ENCODE results near the gene FGF23.

Gene FGF23

GRCh38 chr12:4327293-4327692, 52.2 kb downstream of the FGF23 start:
- H3K36me3 ChIP-seq (replicated peaks; ENCODE audit: low read depth, low read length), result peaks cover 12% of the 10 kb centered on the region
- H3K4me2 ChIP-seq (ENCODE audit: low read length), result no peak overlapping the region

GRCh38 chr12:4325966-4326365, 53.5 kb downstream of the FGF23 start:
- Histone ChIP-seq H3K27ac (ENCODE audit: low read length) (no peak overlapping the region), H3K9me3 (ENCODE audit: insufficient read depth, low read length) (no peaks in the 10 kb centered on the region), H3K4me3 (ENCODE audit: low read length) (no peak overlapping the region), H2AFZ (ENCODE audit: low read depth, low read length) (no peak overlapping the region), H3K9ac (ENCODE audit: low read length) (no peak overlapping the region), H4K20me1 (ENCODE audit: insufficient read depth, low read length) (0 out of 2 replicates have a peak, but pooled peaks cover 2% of the 10 kb centered on the region), H3K4me1 (ENCODE audit: low read length) (peaks cover 21% of the 10 kb centered on the region), H3K27me3 (ENCODE audit: low read depth, low read length) (no peaks in the 10 kb centered on the region), H3K79me2 (ENCODE audit: low read length) (peaks cover 67% of the 10 kb centered on the region), H3K36me3 (replicated peaks; ENCODE audit: low read depth, low read length) (peaks cover 9% of the 10 kb centered on the region), H3K4me2 (ENCODE audit: low read length) (no peak overlapping the region)
- TF ChIP-seq CTCF (IDR thresholded peaks at IDR 0.05; ENCODE audit: low read depth, low read length) (no peak), EZH2phosphoT487 (IDR thresholded peaks at IDR 0.05; ENCODE audit: low read depth) (no peak)

More at GRCh38 chr12:4327293-4327692, 52.2 kb downstream of the FGF23 start:
- Histone ChIP-seq H3K9ac (ENCODE audit: low read length) (no peak overlapping the region), H3K4me3 (ENCODE audit: low read length) (no peak overlapping the region), H3K4me1 (ENCODE audit: low read length) (peaks cover 18% of the 10 kb centered on the region), H3K27me3 (ENCODE audit: low read depth, low read length) (no peaks in the 10 kb centered on the region), H2AFZ (ENCODE audit: low read depth, low read length) (no peak overlapping the region), H3K27ac (ENCODE audit: low read length) (no peak overlapping the region), H4K20me1 (ENCODE audit: insufficient read depth, low read length) (0 out of 2 replicates have a peak, but pooled peaks cover 2% of the 10 kb centered on the region), H3K9me3 (ENCODE audit: insufficient read depth, low read length) (no peaks in the 10 kb centered on the region), H3K79me2 (ENCODE audit: low read length) (peaks cover 55% of the 10 kb centered on the region)
- no peak for TF ChIP-seq CTCF (IDR thresholded peaks at IDR 0.05; ENCODE audit: low read depth, low read length)
- no peak for TF ChIP-seq EZH2phosphoT487 (IDR thresholded peaks at IDR 0.05; ENCODE audit: low read depth)

GRCh38 chr12:4324366-4324765, 55.1 kb downstream of the FGF23 start:
- no peak overlapping the region for H3K9ac ChIP-seq (ENCODE audit: low read length)
- peaks cover 4% of the 10 kb centered on the region for H3K36me3 ChIP-seq (replicated peaks; ENCODE audit: low read depth, low read length)
- H3K4me1 ChIP-seq (ENCODE audit: low read length), result peaks cover 25% of the 10 kb centered on the region
- no peak for TF ChIP-seq EZH2phosphoT487 (IDR thresholded peaks at IDR 0.05; ENCODE audit: low read depth)
- TF ChIP-seq CTCF (IDR thresholded peaks at IDR 0.05; ENCODE audit: low read depth, low read length), result no peak
- no peak overlapping the region for H2AFZ ChIP-seq (ENCODE audit: low read depth, low read length)
- no peaks in the 10 kb centered on the region for H3K9me3 ChIP-seq (ENCODE audit: insufficient read depth, low read length)
- no peak overlapping the region for H3K4me3 ChIP-seq (ENCODE audit: low read length)
- H4K20me1 ChIP-seq (ENCODE audit: insufficient read depth, low read length), result no peaks in the 10 kb centered on the region
- H3K27ac ChIP-seq (ENCODE audit: low read length), result no peak overlapping the region
- peaks cover 55% of the 10 kb centered on the region for H3K79me2 ChIP-seq (ENCODE audit: low read length)
- H3K27me3 ChIP-seq (ENCODE audit: low read depth, low read length), result no peaks in the 10 kb centered on the region
- H3K4me2 ChIP-seq (ENCODE audit: low read length), result no peak overlapping the region

- peaks cover 54% of the 10 kb centered on the region for H3K79me2 ChIP-seq (ENCODE audit: low read length)
Measured at GRCh38 chr12:4323396-4323795, 56.1 kb downstream of the FGF23 start.

More at GRCh38 chr12:4323396-4323795, 56.1 kb downstream of the FGF23 start:
- Histone ChIP-seq H3K4me3 (ENCODE audit: low read length) (peak overlapping the region; percentile 96), H3K4me1 (ENCODE audit: low read length) (peaks cover 25% of the 10 kb centered on the region), H3K27ac (ENCODE audit: low read length) (peak overlapping the region; percentile 28), H2AFZ (ENCODE audit: low read depth, low read length) (no peak overlapping the region), H3K9me3 (ENCODE audit: insufficient read depth, low read length) (no peaks in the 10 kb centered on the region), H3K9ac (ENCODE audit: low read length) (no peak overlapping the region), H3K27me3 (ENCODE audit: low read depth, low read length) (no peaks in the 10 kb centered on the region), H3K36me3 (replicated peaks; ENCODE audit: low read depth, low read length) (peaks cover 4% of the 10 kb centered on the region), H4K20me1 (ENCODE audit: insufficient read depth, low read length) (no peaks in the 10 kb centered on the region), H3K4me2 (ENCODE audit: low read length) (peak overlapping the region; percentile 77)
- TF ChIP-seq EZH2phosphoT487 (IDR thresholded peaks at IDR 0.05; ENCODE audit: low read depth) (no peak), CTCF (IDR thresholded peaks at IDR 0.05; ENCODE audit: low read depth, low read length) (no peak)
